Hepatocyte (in vitro differentiated cells): ENCODE results near the gene MYO19.

Experiments used
- EZH2phosphoT487 ChIP-seq: fragments of 200-600 bp; sonication (generic); IDR thresholded peaks from one replicate; pipeline ENCODE4 v1.6.1; 2018; ENCODE audit warnings: antibody characterized with exemption, mild to moderate bottlenecking, low read depth, moderate library complexity; ENCODE audit not compliant: unreplicated experiment, severe bottlenecking
- TF ChIP-seq, protein P1 (sequence below): fragments of 200-600 bp; sonication (generic); IDR thresholded peaks from 2 replicates; pipeline ENCODE4 v1.5.1; 2016; ENCODE audit warnings: antibody characterized with exemption, mild to moderate bottlenecking; ENCODE audit not compliant: poor library complexity

DNA sequence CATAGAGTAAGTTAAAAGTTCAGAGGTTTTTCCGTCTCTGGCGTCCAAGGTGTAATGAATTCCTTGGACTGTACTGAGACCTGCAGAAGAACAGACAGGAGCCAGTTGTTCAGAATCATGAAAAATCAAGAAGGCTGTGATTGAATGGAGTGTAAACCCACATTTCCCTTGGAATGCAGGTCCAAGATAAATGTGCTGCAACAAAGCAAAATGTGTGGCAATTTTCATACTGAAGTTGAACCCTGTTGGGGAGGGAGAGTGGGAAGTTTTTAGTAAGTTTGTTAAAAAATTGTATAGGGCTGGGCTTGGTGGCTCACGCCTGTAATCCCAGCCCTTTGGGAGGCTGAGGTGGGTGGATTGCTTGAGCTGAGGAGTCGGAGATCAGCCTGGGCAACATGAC lies 31.4 kb upstream of the MYO19 start:
- TF ChIP-seq, protein P1, sequence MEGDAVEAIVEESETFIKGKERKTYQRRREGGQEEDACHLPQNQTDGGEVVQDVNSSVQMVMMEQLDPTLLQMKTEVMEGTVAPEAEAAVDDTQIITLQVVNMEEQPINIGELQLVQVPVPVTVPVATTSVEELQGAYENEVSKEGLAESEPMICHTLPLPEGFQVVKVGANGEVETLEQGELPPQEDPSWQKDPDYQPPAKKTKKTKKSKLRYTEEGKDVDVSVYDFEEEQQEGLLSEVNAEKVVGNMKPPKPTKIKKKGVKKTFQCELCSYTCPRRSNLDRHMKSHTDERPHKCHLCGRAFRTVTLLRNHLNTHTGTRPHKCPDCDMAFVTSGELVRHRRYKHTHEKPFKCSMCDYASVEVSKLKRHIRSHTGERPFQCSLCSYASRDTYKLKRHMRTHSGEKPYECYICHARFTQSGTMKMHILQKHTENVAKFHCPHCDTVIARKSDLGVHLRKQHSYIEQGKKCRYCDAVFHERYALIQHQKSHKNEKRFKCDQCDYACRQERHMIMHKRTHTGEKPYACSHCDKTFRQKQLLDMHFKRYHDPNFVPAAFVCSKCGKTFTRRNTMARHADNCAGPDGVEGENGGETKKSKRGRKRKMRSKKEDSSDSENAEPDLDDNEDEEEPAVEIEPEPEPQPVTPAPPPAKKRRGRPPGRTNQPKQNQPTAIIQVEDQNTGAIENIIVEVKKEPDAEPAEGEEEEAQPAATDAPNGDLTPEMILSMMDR: no peak
- TF ChIP-seq EZH2phosphoT487: no peak
